Measurements from ENCODE around the gene HSD11B2.

Gene HSD11B2

DNA sequence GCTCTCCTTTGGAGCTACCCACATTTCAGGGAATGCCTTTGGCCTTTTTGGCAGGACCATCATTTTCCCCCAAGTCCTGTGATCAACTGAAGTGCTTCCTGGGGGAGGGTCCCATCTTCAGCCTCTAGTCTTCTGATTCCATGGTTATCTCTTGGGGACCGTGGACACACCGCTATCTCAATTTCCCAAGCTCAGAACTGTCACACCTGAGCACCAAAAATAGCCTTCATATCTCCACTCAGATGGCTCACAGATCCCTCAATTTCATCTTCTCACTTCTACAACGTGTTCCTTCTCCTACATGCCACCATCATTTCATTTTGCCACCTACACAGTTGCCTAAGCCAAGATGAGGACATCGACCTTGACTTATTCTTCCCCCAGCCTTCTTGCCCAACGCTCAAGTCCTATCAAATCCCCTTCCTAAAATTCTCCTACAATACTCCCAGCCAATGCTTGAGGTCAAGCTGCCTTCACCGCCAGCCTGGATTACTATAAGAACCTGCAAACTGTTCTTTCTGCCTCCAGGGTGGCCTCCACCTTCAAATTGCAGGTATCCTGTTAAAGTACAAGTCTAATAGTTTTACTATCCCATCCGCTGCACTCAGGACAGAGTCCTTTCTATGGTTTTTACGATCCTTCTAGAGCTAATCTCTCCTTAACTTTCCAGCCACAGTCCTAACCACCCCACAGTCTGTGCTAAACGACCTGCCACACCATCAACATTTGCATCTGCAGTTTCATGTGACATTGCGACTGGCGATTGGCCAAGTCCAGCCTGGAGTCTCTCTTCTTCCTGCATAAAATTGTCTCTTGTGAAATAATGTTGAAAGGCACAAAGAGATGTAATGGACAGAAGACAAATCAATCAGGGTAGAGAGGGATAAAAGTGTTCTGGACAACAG, 43.9 kb downstream of the HSD11B2 start:
- H3K4me3 ChIP-seq (ENCODE audit: low read depth, low read length): no peak overlapping the region
- no peak for DNase-seq (ENCODE audit: low read depth)
- TF ChIP-seq, protein P1, sequence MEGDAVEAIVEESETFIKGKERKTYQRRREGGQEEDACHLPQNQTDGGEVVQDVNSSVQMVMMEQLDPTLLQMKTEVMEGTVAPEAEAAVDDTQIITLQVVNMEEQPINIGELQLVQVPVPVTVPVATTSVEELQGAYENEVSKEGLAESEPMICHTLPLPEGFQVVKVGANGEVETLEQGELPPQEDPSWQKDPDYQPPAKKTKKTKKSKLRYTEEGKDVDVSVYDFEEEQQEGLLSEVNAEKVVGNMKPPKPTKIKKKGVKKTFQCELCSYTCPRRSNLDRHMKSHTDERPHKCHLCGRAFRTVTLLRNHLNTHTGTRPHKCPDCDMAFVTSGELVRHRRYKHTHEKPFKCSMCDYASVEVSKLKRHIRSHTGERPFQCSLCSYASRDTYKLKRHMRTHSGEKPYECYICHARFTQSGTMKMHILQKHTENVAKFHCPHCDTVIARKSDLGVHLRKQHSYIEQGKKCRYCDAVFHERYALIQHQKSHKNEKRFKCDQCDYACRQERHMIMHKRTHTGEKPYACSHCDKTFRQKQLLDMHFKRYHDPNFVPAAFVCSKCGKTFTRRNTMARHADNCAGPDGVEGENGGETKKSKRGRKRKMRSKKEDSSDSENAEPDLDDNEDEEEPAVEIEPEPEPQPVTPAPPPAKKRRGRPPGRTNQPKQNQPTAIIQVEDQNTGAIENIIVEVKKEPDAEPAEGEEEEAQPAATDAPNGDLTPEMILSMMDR (IDR thresholded peaks at IDR 0.05; ENCODE audit: low read depth, low read length): no peak
- TF ChIP-seq, protein P2, sequence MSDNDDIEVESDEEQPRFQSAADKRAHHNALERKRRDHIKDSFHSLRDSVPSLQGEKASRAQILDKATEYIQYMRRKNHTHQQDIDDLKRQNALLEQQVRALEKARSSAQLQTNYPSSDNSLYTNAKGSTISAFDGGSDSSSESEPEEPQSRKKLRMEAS (IDR thresholded peaks at IDR 0.05; ENCODE audit: low read depth, low read length): no peak
- TF ChIP-seq POLR2A (IDR thresholded peaks at IDR 0.05; ENCODE audit: extremely low read depth, insufficient read length) (no peak), MYC (IDR thresholded peaks at IDR 0.05; ENCODE audit: low read depth, low read length) (no peak)

DNA sequence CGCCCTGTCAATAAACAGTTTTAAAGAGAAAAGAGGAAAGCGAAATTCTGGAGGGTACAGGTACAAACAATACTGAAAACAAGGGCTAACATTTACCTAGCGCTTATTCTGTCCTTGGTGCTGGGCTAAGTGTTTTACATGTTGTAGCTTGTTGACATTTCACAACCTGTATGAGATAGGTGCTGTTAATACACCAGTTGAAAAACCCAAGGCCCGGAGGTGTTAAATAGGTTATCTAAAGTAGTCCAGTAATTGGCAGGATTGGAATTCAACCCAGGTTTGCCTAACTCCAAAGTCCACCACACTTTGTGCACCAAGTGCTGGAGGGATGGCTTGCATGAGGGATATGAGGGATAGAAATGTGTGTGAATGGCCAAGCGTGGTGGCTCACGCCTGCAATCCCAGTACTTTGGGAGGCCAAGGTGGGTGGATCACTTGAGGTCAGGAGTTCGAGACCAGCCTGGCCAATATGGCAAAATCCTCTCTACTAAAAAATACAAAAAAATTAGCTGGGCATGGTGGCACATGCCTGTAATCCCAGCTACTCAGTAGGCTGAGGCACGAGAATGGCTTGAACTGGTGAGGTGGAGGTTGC, 47.1 kb downstream of the HSD11B2 start:
- no peak overlapping the region for H3K4me3 ChIP-seq (ENCODE audit: low read depth, low read length)
- TF ChIP-seq POLR2A (IDR thresholded peaks at IDR 0.05; ENCODE audit: extremely low read depth, insufficient read length) (no peak), MYC (IDR thresholded peaks at IDR 0.05; ENCODE audit: low read depth, low read length) (no peak)
- TF ChIP-seq, protein P2 (IDR thresholded peaks at IDR 0.05; ENCODE audit: low read depth, low read length): no peak
- TF ChIP-seq, protein P1 (IDR thresholded peaks at IDR 0.05; ENCODE audit: low read depth, low read length): no peak
- DNase-seq (ENCODE audit: low read depth): no peak

DNA sequence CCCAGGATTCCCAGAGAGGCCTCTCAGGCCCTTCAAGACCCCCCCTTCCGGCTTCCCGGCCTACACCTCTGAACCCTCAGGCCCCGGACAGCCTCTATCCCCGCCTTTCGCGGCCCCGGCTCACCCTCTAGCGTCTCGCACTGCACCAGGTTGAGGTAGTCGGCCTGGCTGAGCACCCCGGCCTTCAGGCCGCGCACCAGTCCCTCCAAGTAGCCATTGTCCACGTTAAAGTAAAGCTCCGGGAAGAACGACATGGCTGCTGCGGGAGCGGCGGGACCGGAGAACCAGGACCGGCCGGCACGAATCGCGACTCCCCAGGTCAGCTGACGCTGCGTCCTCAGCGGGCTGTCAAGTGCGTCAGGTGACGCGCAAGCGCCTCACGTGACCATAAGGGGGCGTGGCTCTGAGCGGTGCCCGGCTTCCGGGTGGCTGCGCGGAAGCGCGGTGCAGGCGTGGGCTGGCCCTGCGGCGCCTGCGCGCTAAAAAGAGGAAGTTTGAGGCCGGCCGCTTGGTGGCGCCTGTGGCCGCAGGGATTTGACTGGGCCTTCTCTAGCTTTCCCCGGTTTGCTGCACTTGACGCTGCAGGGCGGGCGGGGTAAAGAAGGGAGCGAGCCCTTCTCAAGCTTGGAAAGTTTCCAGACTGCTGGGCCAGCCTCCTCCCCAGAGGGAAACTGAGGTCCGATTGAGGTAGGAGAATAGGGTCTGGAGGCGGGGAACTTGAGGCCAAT, 50.1 kb downstream of the HSD11B2 start, which contains the start of gene ATP6V0D1:
Gene ATP6V0D1, minus strand, starts transcription at position 325 of the 728 bp plus-strand sequence. Its CDS starts 71 bp downstream, at position 254.
- DNase-seq (ENCODE audit: low read depth): peak; percentile 99
- H3K4me3 ChIP-seq (ENCODE audit: low read depth, low read length): peak within 1 kb of the TSS; percentile 90
- TF ChIP-seq, protein P2 (IDR thresholded peaks at IDR 0.05; ENCODE audit: low read depth, low read length): peak; percentile 99
- peak; percentile 92 for TF ChIP-seq MYC (IDR thresholded peaks at IDR 0.05; ENCODE audit: low read depth, low read length)
- TF ChIP-seq POLR2A (IDR thresholded peaks at IDR 0.05; ENCODE audit: extremely low read depth, insufficient read length): no peak
- TF ChIP-seq, protein P1 (IDR thresholded peaks at IDR 0.05; ENCODE audit: low read depth, low read length): peak; percentile 74

DNA sequence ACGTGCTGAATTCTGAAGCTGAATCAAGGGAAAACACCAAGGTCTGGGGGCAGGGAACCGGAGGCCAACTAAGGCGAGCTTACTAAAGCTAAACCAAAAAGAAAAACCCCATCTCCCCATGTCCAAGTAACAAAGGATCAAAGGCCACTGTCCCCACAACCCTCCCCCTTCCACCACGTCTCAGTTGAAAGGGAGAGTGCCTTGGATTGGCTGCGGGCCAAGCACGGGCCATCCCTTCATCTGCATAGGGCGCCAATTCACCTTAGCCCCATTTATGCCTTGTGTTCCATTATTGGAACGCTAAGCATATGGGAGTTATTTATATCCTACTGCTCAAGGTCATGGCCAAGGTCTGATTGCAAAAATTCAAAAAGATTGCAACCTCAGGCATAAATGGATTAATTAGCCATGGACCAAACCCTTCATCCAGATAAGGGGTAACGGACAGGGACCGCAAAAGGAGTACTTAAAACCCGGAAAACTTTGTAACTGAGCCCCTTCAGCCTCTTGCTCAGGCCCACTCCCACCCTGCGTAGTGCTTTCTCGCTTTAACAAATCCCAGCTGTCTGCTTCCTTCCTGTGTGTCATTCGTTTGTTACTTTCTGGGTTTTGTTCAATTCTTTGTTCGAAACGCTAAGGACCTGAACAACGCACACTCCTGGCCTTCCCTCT, 50.8 kb downstream of the HSD11B2 start:
- peak overlapping the region; percentile 60 for H3K4me3 ChIP-seq (ENCODE audit: low read depth, low read length)
- peak; percentile 28 for DNase-seq (ENCODE audit: low read depth)
- TF ChIP-seq, protein P1 (IDR thresholded peaks at IDR 0.05; ENCODE audit: low read depth, low read length): no peak
- TF ChIP-seq MYC (IDR thresholded peaks at IDR 0.05; ENCODE audit: low read depth, low read length): no peak
- no peak for TF ChIP-seq POLR2A (IDR thresholded peaks at IDR 0.05; ENCODE audit: extremely low read depth, insufficient read length)
- TF ChIP-seq, protein P2 (IDR thresholded peaks at IDR 0.05; ENCODE audit: low read depth, low read length): no peak

Measured in NB4 (cell line).